GM21723 (cell line): ENCODE measurements around the gene GTPBP8.
A peak's percentile ranks its signal among the peaks of the same experiment; 100 is the strongest.

ENCODE experiments used
- ATAC-seq: cut with Tn5 transposase; IDR thresholded peaks from one replicate; pipeline ENCODE4 v1.9.1; 2021; ENCODE audit warnings: mild to moderate bottlenecking, moderate library complexity; ENCODE audit not compliant: unreplicated experiment

GTPBP8 gene

GRCh38 chr3:112990672-112991602, at the start of gene GTPBP8:
GTPBP8 (plus strand) TSS chr3:112990984; CDS start chr3:112991000, 16 bp downstream.
- ATAC-seq = peak; percentile 96

DNA sequence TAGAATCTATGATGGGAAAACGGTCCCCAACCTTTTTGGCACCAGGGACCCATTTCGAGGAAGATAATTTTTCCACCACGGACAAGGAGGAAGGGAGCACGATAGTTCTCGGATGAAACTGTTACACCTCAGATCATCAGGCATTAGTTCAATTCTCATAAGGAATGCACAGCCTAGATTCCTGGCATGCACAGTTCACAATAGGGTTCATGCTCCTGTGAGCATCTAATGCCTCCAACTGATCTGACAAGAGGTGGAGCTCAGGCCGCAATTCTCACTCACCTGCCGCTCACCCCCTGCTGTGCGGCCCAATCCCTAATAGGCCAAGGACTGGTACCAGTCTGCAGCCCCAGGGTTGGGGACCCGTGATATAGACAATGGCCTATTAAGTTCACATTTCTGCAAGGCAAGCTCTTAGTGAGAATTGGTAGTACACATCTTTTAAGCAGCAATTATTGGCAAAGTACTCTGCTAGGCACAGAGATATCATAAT, 42.4 kb upstream of the GTPBP8 start:
- ATAC-seq = no peak

DNA sequence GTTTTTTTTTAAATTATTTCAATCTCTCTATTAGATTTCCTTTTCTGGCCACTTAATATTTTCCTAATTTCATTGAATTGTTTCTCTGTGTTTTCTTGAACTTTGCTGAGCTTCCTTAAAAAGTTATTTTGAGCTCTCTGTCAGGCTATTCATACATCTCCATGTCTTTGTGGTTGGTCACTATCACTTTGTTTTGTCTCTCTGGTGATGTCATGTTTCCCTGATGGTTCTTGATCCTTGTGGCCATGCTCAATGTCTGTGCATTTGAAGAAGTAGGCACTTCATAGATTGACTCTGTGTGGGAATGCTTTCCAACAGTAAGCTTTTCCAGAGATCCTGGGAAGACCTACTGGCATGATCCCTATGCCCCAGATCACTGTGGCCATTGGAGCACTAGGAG, 34.4 kb upstream of the GTPBP8 start:
- ATAC-seq = no peak

DNA sequence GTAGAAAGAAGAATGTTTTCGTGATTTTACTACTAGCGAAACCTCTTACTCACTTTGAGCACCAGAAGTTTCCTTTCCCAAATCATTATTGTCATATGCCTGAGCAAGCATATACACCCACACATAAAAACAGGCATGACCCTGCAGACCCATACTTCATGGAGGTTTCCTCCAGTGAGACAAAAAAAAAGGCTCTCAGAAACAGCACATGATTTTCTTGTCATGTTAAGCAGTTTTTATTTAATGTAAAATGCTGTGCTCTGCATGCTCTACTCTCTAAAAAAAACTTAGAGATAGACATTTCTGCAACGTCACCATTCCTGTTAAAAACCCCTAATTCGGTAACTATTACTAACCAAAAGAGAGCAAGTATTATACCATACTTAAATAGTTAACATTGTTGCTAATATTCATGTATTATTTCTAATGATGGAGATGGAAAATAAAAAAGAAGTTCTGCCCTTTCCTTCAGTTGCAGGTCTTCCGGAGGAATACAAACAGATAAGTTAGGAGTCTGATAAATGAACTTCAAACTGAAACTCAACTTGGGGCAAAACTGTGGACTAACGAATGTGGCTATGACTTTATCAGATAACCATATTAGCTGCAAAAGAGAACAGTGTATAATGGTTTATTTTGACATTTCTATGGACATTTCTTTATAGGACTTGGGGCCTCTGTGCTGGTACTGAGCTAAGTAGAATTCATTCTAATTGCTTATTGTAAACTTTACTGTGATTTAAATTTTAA, 31.8 kb upstream of the GTPBP8 start:
- peak; percentile 90 for ATAC-seq

GRCh38 chr3:112963683-112964082, 27.1 kb upstream of the GTPBP8 start:
- no peak for ATAC-seq

DNA sequence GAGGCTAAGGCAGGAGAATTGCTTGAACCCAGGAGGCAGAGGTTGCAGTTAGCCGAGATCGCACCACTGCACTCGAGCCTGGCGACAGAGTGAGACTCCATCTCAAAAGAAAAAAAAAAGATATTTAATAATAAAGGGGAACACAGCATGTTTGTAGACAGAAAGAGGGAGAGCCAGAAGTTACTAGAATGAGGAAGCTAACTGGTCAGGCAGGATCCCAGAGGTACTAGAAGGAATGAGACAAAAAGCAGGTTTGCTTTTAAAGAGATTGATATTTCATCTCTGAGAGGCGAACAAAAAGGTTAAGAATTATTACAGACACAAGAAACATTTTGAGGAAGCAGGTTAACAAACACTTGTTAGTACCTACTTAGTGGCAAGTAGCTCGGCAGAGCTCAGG, 25.1 kb upstream of the GTPBP8 start:
- ATAC-seq = no peak

GRCh38 chr3:112966633-112967032, 24.2 kb upstream of the GTPBP8 start:
- no peak for ATAC-seq

GRCh38 chr3:112967425-112967824, 23.4 kb upstream of the GTPBP8 start:
- no peak for ATAC-seq

DNA sequence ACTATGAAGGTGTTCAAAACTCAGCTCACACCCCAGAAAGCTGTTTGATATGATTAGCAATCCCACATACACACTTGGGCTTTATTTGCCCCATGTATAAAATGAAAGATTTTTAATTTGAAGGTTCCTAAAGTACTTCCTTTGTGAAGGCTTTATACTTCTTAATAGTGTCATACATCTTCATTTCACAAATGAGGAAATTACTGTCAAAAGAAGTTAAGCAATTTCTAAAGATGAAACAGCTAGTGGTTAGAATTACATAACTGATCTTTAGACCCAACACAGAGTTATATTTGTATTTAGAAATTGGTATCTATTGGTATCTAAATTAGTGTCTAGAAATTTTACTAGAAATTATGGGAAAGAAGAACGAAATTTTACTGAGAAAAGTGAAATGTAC, 23.0 kb upstream of the GTPBP8 start:
- ATAC-seq = no peak

DNA sequence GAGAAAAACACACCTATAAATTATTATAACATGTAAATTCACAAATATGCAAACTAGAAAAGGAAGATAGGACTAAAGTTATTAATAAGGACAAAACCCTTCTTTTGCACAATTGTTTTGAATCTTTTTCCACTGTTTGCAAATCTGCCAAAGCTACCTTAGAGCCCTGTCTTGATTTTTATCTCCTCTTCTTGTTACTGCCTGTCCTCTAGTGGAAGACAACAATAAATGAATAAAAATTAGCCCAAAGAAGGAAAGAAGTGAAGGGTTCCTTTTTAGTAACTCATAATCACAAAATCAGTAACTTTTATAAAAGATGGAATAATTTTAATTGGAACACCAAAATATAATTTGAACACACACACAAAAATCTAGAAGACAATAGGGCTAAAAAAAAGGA, 18.6 kb upstream of the GTPBP8 start:
- ATAC-seq = no peak

- peak; percentile 88 for ATAC-seq
These were observed 17.2 kb upstream of the GTPBP8 start for GRCh38 chr3:112973325-112974177.

DNA sequence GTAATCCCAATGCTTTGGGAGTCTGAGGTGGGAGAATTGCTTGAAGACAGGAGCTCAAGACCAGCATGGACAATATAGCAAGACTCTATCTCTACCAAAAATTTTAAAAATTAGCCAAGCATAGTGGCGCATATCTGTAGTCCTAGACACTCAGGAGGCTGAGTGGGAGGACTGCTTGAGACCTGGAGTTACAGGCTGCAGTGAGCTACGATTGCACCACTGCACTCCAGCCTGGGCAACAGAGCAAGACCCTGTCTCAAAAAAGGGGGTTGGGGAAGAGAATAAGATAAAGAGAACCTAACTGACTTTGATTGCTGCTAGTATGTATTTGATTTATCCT, 16.6 kb upstream of the GTPBP8 start:
- peak; percentile 22 for ATAC-seq

DNA sequence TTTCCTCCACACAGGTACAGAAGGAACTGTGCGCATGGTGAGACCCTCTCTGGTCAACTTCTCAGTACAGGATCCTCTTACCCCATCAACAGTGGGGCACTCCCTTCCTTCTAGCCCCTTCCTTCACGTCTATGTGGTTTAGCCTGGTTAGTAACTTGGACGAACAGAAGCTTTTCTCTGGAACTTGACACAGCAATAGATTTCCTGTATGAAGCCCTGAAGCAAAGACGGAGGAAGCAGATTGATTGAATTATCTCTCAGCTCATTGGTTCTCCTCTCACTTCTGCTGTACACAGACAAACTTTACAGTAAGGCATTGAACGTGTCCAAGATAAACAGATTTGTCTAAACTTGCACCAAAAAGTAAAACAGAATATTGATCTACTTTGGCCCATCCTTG, 15.9 kb upstream of the GTPBP8 start, which contains the start of gene CD200R1:
CD200R1 (minus strand) TSS at position 210 of the 400 bp plus-strand sequence. CDS start 246 bp downstream, outside the sequence.
- ATAC-seq = no peak

DNA sequence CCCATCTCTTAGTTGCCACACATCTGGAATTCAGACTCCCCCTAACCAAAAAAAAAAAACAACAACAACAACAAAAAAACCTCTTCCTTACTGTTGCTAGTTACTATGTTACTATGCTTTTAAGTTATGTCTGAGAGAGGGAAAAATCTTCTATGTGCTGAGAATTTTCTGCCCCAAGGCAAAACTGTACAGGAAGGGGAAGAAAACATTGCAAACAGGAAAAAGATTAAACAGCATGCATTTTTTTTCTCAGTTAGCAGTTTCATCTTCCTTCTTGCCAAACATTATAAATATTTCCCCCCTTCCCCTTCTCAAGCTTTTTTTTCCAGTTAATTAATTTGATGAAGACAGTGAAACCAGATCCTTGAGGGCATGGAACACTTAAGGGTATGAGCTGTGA, 14.8 kb upstream of the GTPBP8 start:
- ATAC-seq = no peak

DNA sequence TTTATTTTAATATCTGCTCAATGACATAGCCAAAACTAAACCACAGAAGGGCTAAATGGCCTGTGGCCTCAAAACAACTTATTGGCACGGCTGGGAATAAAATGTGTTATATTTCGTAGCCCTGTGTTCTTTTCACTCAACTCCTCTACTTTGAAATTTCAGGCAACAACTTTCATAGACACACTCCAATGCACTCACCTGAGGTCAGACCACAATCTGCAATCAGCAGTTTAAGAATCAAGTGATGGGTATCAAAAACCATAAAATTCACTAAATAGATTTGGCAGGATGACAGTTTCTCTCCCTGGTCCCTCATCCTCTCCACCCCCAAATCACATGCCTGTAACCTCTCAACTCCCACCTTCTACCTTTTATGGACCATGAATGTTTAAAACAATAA, 13.8 kb upstream of the GTPBP8 start:
- no peak for ATAC-seq

DNA sequence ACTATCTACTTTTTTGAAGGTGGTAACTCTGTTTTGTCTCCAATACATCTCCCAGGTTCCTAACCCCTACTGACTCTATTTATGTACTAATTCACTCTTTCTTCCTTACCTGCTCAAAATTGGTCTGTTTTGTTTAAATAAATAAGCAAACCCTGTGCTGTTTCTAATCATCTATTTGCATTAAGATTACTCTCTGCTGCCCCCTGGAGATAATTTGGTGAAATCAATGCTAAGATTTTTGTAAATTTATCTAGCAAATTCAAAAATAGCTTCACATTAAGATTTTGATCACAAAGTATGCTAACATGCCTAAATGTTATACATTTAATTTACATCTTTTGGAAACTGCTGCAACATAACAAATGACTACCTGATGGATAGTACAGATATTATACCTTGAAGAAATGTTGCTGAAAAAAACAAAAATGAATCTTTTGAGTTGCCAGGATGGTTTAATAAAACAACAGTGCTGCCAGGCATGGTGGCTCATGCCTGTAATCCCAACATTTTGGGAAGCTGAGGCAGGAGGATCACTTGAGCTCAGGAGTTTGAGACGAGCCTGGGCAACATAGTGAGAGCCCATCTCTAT, 11.4 kb upstream of the GTPBP8 start:
- ATAC-seq = no peak

GRCh38 chr3:112980080-112980479, 10.7 kb upstream of the GTPBP8 start:
- ATAC-seq = no peak

DNA sequence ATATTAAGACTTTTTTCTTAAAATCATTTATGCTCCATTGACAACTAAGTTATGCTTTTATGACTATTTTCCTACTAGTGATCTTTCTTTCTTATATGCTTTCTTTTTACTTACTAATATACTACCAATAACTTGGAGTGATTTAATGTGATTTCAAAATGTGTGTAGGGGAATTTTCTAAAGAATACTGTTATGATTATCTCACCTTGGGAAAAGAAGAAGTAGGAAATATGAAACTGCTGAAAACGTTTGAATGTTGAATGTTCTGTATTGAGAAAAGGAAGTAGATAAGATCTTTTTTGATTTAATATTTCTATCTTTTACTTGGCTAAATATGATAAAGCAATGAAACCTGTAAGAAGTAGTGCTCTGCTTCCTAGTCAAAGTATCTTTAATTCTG, 8.1 kb upstream of the GTPBP8 start:
- no peak for ATAC-seq

DNA sequence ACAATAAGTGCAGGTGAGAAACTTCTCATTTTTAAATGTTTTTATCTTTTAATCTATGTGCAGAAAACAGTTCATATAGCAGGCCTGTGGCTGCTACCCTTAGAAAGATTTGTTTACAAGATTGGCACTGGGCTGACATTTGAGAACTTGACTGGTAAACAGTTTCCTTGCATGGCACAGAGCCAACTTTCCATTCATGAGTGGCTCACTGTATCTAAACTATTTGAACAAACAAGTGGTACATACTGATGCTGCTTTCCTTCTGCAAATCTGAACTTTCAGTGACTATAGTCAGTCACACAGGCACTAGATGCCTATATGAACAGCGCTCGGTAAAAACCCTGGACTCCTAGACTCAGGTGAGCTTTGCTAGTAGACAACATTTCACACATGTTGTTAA, 6.3 kb upstream of the GTPBP8 start:
- no peak for ATAC-seq

DNA sequence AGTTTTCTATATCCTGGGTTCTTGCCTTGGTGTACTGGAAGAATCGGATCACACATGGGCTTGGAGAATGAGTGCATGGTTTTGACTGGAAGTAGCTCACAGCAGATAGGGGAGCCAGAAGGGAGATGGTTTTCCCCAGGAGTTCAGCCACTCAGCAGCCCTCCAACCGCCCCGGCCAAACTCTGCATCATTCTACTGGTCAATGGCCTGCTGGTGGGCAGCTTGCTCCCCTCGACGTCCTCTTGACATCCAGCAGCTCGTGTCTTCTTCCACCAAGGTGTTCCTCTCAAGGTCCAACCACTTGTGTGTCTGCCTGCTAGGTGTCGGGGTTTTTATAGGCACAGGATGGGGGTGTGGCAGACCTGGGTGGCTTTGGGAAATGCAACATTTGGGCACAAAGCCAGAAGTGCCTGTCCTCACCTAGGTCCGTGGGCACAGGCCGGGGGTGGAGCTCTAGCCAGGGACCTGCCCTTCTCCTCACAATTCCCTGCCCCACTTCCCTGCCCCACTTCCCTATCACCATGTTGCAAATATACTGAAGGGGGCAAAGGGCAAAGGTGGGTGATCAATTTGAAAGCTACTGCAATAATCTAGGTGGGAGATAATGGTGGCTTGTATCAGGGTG, 3.0 kb upstream of the GTPBP8 start:
- no peak for ATAC-seq
